ENCODE results near the gene SAAL1.
"Not testable (repeated sequence)": the region's sequence is repeated elsewhere in the genome, so short reads cannot be mapped to it uniquely, and the experiment has no call there.

Gene SAAL1, protein sequence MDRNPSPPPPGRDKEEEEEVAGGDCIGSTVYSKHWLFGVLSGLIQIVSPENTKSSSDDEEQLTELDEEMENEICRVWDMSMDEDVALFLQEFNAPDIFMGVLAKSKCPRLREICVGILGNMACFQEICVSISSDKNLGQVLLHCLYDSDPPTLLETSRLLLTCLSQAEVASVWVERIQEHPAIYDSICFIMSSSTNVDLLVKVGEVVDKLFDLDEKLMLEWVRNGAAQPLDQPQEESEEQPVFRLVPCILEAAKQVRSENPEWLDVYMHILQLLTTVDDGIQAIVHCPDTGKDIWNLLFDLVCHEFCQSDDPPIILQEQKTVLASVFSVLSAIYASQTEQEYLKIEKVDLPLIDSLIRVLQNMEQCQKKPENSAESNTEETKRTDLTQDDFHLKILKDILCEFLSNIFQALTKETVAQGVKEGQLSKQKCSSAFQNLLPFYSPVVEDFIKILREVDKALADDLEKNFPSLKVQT

DNA sequence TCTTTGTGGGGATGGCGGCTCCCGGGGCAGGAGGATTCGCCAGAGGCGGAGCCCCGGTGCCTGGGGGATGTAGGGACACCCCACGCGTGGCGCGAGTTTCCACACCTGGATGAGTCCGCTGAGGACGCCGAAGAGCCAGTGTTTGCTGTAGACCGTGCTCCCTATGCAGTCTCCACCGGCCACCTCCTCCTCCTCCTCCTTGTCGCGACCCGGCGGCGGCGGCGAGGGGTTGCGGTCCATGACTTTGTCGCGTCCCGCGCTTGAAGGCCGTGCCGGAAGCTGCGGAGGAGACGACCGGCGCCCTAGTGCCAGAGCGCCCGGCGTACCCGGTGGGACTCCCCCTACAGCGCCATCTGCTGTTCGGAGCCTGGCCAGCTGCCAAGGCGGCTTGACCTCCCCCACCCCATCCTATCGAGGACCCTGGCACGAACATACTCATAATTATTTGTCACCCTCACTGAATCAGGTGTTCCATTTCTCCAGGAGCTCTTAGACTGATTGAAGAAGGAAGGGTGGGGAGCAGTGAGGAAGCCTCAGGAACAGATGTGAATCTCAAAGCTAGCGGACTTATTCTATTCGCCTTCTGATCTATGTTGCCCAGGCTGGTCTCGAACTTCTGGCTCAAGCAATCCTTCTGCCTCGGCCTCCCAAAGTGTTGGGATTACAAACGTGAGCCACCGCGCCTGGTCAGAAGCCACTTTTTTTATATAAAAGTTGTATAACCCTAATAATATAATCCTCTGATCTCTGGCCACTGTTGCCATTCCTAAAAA is at the start of gene SAAL1:
TSS of gene SAAL1 (minus strand) at position 281 of the 773 bp plus-strand sequence. CDS start at position 240, 41 bp downstream.
- peak; percentile 64 for DNase-seq (ENCODE audit: low read depth)

DNA sequence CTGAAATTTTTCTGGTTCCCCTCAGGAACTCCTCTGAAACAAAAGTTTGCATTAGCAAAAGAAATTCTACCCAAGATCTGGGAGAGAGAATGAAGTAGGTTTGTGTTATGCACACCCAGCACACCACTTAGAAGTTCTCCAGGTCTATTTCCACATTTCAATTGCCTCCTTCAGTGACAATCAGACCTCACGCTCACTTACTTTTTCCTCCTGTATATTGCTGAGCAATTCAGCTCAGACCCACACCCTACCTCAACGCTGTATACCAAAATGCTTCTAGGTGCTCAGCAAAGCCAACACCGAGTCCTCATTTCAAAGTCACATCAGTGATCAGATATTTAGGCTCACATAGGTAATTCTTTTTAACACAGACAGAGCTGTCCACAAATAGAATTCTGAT is 45.7 kb upstream of the SAAL1 start:
- no peak for DNase-seq (ENCODE audit: low read depth)

DNA sequence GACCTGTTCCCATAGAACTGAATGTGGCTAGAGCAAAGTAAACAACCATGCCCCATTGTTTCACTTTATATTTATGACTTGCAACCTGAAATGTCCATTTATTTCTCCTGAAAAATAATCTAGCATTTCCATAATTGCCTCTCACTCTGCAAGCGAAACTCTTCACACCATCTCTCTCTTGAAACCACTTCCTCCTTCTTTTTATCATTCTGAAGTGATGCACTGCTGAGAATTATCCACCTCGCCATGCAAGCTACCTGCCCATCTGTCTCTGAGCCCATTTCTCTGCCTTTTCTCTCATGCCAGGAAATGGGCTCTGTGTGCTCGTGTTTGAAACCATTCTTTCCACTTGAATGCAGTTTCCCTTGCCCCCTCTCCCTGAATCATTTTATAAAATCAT is 40.0 kb upstream of the SAAL1 start:
- no peak for DNase-seq (ENCODE audit: low read depth)

DNA sequence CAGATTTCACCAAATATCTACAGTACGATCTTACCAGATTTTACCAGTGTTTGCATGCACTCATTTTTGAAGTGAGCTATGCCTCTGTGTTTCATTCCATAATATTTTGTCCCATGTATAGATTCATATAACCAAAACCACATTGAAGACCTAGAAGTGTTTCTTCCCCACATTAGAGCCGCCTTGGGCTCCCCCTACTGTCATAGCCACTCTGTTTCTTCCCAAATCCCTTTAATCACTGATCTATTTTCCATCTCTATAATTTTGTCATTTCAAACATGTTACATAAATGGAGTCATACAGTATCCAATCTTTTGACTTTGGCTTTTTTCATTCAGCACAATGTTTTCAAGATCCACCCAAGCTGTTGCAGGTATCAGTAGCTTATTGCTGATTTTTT is 39.1 kb upstream of the SAAL1 start:
- no peak for DNase-seq (ENCODE audit: low read depth)

DNA sequence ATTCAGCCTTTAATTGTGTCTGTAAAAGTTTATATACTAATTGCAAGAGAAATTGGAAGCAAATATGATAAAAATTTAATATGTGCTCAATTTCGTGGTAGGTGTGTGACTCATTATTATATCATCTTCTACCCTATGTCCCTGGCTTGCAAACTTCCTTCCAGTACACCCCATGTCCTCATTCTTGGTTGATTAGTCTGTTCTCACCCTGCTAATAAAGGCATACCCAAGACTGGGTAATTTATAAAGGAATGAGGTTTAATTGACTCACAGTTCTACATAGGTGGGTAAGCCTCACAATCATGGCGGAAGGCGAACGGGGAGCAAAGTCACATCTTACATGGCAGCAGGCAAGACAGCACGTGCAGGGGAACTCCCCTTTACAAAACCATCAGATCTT is 38.4 kb upstream of the SAAL1 start:
- no peak for DNase-seq (ENCODE audit: low read depth)

DNA sequence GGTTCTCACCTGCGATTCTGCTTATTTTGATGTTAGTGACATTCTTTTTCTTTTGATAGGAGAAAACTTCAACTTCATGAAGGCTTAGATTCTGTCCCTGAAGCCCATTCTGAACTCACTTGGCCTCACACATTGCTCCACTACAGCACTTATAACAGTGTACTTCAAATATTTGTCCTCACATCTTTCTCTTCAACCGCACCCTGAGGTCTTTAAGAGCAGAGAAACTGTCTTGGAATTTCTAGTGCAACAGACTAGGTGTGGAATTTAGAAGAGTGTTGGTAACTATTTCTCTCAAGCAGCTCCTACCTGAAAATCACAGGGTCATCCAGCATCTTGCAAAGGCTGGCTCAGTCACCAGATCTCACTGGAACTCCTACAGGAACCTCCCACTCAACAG is 34.3 kb upstream of the SAAL1 start:
- DNase-seq (ENCODE audit: low read depth): no peak

DNA sequence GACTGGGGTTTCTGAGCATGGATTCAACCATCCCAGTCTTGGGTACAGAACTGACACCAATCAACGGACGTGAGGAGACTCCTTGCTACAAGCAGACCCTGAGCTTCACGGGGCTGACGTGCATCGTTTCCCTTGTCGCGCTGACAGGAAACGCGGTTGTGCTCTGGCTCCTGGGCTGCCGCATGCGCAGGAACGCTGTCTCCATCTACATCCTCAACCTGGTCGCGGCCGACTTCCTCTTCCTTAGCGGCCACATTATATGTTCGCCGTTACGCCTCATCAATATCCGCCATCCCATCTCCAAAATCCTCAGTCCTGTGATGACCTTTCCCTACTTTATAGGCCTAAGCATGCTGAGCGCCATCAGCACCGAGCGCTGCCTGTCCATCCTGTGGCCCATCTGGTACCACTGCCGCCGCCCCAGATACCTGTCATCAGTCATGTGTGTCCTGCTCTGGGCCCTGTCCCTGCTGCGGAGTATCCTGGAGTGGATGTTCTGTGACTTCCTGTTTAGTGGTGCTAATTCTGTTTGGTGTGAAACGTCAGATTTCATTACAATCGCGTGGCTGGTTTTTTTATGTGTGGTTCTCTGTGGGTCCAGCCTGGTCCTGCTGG is 31.4 kb upstream of the SAAL1 start:
- no peak for DNase-seq (ENCODE audit: low read depth)

DNA sequence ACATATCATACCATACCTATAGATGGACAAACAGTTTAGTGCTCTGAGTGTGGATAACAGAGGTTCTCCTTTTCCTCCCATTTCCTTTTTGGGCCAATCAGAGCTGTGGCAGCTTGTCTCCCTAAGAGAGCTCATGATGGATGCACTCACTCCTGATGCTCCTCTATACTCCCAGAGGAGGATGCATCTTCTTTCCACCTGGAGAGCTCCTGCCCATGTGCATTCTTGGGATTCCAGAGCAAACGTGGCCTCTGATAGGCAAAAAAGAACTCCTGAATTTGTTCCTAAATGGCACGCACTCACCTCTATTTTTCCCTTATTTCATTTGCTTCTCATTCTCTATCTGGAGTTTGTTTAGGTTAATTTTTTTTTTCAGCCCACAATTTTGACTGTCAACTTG is 29.4 kb upstream of the SAAL1 start:
- DNase-seq (ENCODE audit: low read depth): no peak

DNA sequence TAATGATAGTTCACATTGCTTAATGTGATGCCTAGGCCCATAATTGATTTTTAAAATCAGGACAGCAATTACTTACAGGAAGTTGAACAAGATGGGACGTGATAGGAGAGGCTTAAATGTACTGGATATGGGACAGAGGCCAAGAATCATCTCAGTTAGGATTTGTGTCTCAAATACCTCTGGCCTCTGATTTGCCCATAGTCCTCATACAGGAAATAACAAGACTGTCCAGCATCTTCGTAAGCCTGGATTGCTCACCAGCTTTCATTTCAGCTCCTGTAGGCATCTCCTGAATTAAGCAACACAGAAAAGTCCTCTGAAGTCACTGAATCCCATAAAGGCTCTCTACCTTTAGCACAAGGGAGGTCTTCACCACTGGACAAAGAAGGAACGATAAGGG is 26.5 kb upstream of the SAAL1 start, which contains the start of gene MRGPRX3:
TSS of gene MRGPRX3 (plus strand) at position 231 of the 400 bp plus-strand sequence. CDS start 4,632 bp downstream, outside the sequence.
- DNase-seq (ENCODE audit: low read depth): peak; percentile 11

DNA sequence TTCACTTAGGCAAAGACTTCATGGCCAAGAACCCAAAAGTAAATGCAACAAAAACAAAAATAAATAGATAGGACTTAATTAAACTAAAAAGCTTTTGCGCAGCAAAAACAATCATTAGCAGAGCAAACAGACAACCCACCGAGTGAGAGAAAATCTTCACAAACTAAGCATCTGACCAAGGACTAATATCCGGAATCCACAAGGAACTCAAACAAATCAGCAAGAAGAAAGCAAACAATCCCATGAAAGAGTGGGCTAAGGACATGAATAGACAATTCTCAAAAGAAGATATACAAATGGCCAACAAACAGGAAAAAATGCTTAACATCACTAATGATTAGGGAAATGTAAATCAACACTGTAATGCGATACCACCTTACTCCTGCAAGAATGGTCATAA is 25.2 kb upstream of the SAAL1 start:
- not testable (repeated sequence) for DNase-seq (ENCODE audit: low read depth)

DNA sequence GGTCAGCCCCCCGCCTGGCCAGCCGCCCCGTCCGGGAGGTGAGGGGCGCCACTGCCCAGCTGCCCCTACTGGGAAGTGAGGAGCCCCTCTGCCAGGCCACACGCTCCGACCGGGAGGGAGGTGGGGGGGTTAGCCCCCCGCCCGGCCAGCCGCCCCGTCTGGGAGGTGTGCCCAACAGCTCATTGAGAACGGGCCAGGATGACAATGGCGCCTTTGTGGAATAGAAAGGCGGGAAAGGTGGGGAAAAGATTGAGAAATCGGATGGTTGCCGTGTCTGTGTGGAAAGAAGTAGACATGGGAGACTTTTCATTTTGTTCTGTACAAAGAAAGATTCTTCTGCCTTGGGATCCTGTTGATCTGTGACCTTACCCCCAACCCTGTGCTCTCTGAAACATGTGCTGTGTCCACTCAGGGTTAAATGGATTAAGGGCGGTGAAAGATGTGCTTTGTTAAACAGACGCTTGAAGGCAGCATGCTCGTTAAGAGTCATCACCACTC is 15.5 kb upstream of the SAAL1 start:
- DNase-seq (ENCODE audit: low read depth): not testable (repeated sequence)

DNA sequence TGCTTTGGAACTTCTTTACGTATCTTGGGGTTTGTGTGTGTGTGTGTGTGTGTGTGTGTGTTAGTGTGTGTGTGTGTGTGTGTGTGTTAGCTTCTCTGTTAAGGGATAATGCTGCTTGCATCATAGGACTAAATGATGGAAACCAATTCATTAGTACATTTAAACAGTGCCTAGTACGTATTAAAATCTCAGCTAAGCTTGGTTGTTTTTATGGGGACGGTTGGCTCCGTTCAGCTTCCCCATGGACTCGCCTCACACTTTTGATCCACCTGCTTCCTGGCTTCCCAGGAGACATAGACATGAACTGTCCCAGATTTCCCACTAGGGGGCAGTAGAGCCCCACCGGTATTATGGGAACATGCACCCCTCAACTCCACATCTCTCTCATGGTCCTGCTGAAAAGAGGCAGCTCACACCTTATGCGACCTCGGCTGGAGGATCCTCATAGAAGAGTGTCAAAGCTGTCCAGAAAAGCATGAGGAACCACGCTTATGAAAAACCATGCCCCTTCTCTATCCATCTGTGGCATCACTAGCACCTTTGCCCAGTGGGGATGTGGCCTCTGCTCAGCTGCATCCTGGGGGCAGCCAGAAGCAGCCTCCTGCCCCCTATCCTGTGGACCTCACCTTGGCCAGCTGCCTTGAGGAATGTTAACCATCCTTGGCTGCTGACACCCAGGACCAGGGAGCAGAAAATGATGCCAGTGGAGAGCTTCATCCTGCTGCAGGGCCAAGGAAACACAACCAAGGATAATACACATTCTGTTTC is 9.7 kb upstream of the SAAL1 start:
- peak; percentile 49 for DNase-seq (ENCODE audit: low read depth)

DNA sequence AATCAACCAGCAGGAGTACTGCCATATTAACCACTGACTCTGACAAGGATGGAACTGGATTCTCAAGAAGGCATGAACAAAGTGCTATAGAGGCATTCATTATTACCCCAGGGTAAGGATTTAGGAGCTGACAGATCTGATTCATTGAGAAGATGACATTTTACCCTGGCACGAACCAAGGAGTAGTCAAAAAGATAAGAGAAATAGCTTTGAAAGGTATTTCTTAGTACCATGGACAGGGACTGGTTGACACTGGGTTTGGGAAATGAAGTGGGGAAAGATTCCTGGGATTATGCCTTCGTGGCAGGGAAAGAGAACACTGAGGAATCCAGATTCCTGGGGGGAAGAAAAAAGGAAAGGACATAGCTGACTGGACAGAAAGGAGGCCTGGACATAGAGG is 5.1 kb upstream of the SAAL1 start:
- peak; percentile 19 for DNase-seq (ENCODE audit: low read depth)

DNA sequence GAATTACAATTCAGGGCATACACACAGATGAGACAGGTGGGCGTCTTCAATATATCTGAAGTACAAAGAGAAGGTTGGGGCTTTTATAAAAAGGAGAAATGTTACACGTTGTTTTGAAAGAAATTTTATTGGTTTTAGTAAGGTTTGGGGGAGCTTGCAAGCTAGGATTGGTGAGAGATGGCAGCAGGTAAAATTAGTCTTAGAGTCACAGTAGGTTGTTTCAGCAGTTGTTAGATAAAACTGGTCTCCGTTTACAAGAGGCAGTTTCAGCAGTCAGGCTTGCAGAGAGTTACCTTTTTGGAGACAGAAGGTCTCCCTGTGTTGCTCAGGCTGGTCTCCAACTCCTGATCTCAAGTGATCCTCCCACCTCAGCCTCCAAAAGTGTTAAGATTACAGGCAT is 2.4 kb upstream of the SAAL1 start:
- DNase-seq (ENCODE audit: low read depth): no peak

DNA sequence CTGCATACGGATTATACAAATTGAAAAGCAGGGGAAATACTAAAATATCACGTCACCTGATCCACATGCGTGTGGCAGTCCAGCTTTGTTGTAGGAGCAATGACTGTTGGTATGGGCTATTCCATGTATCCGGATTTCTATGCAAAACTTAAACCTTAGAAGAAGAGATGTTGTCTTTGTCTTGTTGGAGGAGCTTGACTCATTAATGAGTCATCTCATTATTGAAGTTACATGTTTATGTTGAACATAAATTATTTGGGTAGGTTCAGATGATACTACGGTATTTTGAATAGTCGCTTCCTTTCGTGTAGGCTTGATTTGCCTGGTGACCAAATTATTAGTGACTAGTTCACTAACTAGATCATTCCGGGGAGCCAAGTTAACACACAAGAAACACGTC is 806 bp upstream of the SAAL1 start:
- DNase-seq (ENCODE audit: low read depth): no peak

DNA sequence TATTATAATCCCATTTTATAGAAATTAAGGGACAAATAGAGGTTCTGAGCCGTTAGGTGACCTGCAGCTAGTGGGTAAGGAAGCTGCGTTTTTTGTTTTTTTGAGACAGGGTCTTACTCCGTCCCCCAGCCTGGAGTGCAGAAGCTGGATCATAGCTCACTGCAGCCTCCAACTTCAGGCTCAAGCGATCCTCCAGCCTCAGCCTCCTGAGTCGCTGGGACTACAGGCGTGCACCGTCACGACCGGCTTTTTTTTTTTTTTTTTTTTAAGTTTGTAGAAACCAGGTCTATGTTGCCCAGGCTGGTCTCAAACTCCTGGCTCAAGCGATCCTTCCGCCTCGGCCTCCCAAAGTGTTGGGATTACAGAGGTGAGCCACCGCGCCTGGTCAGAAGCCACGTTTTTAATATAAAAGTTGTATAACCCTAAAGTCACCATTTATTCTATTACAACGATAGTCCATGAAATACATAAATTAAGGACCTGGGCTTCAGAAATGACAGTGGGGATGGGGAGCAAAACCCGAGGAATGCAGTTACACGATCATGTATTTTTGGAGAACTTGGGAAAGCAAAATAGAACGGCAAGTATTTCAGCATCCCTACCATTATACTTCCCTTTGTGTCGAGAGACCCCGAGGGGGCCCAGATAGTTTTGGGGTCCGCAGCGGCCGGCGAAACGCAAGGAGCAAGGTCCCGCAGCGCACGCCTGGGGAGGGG is 638 bp downstream of the SAAL1 start:
- DNase-seq (ENCODE audit: low read depth): no peak

DNA sequence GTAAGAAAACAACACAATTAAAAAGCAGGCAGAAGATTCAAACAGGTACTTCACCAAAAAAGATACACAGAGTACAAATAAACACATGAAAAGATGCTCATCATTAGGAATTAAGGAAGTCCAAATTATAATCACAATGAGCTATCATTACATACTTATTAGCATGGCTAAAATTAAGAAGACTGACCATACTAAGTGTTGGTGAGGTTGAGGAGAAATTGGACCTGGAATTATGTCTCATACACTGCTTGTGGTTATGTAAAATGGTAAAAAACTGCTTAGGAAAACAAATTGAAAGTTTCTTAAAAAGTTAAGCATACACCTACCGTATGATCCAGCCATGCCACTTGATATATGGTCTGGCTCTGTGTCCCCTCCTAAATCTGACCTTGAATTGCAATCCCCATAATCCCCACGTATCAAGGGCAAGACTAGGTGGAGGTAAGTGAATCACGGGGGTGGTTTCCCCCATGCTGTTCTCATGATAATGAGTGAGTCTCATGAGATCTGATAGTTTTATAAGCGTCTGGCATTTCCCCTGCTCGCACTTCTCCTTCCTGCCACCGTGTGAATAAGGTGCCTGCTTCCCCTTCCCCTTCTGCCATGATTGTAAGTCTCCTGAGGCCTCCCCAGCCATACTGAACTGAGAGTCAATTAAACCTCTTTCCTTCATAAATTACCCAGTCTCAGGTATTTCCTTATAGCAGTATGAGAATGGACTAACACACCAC is 4.8 kb downstream of the SAAL1 start:
- no peak for DNase-seq (ENCODE audit: low read depth)

DNA sequence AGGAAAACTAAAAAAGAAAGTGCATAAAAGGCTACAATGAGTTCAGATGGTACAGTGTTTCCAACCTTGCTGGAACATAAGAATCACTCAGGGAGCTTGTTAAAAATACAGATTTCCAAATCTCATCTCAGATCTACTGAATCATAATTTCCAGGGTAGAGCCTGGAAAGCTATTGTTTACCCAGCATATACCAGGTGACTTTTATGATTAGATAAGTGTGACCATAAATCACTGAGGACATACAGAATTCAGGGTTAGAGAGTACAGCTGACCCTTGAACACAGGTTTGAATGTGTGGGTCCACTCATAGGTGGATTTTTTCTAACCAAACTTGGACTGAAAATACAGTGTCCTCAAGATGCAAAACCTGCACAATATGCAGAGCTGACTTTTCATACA is 11.9 kb downstream of the SAAL1 start:
- no peak for DNase-seq (ENCODE audit: low read depth)

DNA sequence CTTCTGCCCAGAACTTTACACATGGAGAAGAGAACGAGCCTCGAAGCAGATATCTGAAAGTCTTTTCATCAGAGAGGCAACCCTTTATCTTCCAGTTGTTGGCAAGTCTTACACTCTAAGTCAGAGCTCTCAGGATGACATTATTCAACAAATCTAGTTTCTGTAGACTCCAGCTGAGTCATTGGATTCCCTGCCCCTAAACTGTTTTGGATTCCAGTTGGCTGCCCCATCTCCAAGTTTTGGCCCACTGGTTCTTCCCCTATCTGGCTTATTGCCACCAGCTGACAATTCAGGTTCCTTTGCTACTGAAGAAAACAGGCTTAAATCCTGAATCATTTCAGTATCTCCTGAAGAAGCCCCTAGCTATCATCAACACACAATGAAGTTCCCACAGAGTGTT is 14.2 kb downstream of the SAAL1 start:
- DNase-seq (ENCODE audit: low read depth): no peak

DNA sequence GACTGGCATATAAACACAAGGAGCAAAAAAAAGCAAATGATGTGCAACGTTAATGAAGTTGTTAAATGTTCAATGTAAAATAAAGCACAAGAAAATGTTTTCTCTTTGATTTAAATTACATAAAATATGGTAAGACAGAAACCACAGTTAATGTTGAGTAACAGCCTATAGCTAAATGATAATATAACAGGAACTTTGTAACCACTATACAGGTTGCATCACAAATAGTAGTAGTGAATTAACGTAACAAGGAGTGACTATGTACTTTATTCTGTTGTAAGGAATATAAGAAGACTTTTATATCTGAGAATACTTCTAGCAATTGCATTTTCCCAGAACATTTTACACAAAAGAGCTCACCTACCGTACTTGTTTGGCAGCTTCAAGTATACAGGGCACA is 16.9 kb downstream of the SAAL1 start:
- DNase-seq (ENCODE audit: low read depth): peak; percentile 13
